AG10803 (cell line): ENCODE data around the gene SUSD4.
"Not testable (repeated sequence)": the region's sequence is repeated elsewhere in the genome, so short reads cannot be mapped to it uniquely, and the experiment has no call there.

Experiments
- DNase-seq: peaks from one replicate; pipeline ENCODE4 v3.0.0; 2010; ENCODE audit warnings: low read depth
- H3K4me3 ChIP-seq: 2 replicates; pipeline ENCODE4 v1.5.1; 2011; ENCODE audit warnings: mild to moderate bottlenecking, low read length, control low read depth
- TF ChIP-seq, protein P1 (sequence below): conservative IDR thresholded peaks from 2 replicates; pipeline ENCODE4 v1.5.1; 2011; ENCODE audit warnings: mild to moderate bottlenecking, low read length, control low read depth, inconsistent platforms

SUSD4 gene

DNA sequence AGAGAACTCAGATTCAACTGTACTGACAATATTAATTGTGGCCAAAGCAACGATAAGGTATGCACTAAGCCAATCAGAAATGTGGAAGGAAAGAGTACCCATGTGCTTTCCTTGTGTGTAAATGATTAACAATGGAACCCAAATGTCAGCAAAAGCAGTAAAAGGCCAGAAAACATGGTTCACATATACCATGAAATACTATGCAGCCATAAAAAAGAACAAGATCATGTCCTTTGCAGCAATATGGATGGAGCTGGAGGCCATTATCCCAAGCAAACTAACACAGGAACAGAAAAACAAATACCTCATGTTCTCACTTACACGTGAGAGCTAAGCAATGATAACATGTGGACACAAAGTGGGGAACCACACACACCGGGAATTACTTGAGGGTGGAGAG is 78.5 kb downstream of the SUSD4 start:
- H3K4me3 ChIP-seq = no peak overlapping the region
- no peak for DNase-seq
- TF ChIP-seq, protein P1, sequence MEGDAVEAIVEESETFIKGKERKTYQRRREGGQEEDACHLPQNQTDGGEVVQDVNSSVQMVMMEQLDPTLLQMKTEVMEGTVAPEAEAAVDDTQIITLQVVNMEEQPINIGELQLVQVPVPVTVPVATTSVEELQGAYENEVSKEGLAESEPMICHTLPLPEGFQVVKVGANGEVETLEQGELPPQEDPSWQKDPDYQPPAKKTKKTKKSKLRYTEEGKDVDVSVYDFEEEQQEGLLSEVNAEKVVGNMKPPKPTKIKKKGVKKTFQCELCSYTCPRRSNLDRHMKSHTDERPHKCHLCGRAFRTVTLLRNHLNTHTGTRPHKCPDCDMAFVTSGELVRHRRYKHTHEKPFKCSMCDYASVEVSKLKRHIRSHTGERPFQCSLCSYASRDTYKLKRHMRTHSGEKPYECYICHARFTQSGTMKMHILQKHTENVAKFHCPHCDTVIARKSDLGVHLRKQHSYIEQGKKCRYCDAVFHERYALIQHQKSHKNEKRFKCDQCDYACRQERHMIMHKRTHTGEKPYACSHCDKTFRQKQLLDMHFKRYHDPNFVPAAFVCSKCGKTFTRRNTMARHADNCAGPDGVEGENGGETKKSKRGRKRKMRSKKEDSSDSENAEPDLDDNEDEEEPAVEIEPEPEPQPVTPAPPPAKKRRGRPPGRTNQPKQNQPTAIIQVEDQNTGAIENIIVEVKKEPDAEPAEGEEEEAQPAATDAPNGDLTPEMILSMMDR = no peak

DNA sequence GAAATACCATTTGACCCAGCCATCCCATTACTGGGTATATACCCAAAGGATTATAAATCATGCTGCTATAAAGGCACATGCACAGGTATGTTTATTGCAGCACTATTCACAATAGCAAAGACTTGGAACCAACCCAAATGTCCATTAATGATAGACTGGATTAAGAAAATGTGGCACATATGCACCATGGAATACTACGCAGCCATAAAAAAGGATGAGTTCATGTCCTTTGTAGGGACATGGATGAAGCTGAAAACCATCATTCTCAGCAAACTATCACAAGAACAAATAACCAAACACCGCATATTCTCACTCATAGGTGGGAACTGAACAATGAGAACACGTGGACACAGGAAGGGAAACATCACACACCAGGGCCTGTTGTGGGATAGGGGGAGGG is 80.3 kb downstream of the SUSD4 start:
- not testable (repeated sequence) for DNase-seq, H3K4me3 ChIP-seq

DNA sequence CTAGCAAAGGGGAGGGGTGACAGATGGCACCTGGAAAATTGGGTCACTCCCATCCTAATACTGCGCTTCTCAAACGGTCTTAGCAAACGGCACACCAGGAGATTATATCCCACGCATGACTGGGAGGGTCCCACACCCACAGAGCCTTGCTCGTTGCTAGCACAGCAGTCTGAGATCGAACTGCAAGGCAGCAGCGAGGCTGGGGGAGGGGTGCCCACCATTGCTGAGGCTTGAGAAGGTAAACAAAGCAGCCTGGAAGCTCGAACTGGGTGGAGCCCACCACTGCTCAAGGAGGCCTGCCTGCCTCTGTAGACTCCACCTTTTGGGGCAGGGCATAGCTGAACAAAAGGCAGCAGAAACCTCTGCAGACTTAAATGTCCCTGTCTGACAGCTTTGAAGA is 85.7 kb downstream of the SUSD4 start:
- not testable (repeated sequence) for H3K4me3 ChIP-seq, DNase-seq

DNA sequence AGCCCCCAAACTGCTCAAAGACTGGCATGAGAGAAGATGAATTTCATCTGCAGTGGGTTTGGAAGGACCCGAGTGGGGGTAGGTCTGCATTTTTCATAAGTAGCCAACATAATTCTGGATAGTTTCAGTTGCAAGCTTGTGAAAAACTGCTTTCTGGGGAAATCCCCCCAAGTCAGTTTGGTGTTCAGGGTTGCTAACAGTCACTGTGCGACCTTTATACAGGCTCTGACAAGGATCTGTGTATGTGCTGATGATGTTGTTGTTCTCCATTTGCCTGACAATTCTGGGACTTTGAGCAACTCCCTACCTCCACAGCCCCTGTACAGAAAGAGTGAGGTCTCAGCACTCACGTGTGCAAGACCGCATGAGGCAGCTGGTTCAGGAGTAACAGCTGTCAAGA is 87.9 kb downstream of the SUSD4 start:
- TF ChIP-seq, protein P1 = no peak
- no peak overlapping the region for H3K4me3 ChIP-seq
- DNase-seq = no peak

DNA sequence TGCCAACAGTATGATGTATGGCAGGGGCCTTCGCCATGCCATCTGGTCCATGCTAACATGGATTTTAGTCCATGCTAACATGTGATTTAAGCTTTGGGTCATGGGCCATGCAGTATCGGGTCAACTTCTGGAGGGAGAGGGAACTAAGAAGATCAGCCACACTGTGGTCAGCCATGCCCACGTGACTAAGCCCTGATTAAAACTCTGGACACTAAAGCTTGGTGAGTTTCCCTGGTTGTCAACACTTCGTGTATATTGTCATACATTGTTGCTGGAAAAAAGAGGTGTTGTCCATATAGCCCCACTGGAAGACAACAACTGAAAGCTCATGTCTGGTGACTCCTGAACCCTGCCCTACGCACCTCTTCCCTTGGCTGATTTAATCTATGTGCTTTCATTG is 90.5 kb downstream of the SUSD4 start:
- no peak overlapping the region for H3K4me3 ChIP-seq
- DNase-seq = no peak
- TF ChIP-seq, protein P1 = no peak

DNA sequence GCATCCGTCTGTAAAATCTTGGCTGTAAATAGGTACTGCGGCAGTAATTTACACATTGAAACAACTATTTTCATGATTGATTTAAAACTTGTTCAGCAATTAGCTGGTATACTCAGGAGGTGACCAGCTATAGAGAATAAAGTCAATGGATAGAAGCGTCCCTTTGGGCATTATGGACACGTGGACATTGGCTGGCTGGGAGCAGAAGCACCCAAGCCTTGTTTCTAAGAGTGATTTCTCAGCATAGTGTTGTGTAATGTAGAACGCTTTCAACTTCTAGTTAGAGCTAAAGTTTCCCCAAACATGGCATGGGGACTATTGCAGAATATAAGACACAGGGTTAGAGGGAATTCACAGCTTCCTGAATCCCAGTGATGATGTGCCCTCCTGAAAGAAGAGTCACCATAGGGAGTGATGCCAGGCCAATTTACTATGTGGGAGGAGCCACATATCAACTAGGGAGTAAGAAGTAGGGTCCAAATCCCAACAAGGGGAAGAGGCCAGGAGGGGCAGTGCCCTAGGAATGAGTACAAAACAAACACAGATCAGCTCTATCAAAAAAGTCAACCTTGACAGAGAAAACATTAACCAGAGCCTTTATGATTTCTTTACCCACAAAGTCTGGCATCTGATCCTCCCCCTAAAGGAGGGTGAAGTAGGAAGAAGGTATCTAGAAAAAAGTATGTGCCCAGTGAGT is 92.7 kb downstream of the SUSD4 start:
- no peak overlapping the region for H3K4me3 ChIP-seq
- TF ChIP-seq, protein P1 = no peak
- DNase-seq = no peak

DNA sequence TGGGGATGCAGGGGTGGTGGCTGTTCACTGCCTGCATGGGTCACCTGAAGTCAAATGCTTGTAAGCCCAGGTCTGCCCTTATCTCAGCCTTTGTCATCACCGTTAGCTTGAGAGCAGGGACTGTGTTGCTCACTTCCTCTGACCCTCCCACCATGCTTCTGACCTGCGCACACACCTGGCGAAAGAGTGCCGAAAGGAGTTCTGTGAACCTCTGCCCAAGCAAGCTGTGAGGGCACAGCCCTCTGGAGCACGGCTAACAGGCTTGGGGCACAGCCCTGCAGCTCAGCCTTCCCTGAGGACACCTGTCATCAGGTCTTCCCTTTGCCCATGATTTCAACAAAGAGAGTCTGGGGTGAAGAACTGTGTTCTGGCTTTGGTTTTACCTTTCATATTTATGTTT is 93.8 kb downstream of the SUSD4 start:
- TF ChIP-seq, protein P1 = no peak
- no peak for DNase-seq
- H3K4me3 ChIP-seq = no peak overlapping the region

DNA sequence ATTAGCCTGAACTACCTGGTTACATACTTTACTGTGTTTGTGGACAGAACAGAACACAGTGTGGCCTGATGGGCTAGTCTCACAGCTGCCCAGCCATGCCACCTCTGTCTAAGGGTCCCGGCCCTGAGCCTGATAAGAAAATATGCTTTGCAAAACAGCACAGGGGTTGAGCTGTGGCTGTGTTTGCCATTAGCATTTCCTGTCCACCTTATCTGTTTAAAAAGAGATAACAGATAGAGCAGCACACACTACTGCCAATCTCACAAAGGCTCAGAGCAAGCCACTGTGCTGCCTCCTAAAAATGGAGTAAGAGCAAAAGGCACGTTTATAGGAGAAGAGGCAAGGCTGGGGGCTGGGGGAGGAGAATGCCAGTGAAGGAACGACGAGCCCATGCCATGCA is 95.0 kb downstream of the SUSD4 start:
- DNase-seq = no peak
- H3K4me3 ChIP-seq = no peak overlapping the region
- TF ChIP-seq, protein P1 = no peak
